Subcutaneous abdominal adipose tissue (tissue), 5 donors: ENCODE results near the gene ABCG2.

ENCODE experiments used
- H3K27ac ChIP-seq: one replicate; pipeline ENCODE4 v1.7.0; 2013; ENCODE audit warnings: low read depth, mild to moderate bottlenecking, inconsistent platforms, low read length, moderate library complexity
- H3K27me3 ChIP-seq, 5 donors: one replicate each; pipeline ENCODE4 v1.7.0; 2013; ENCODE audit warnings: low read length in 5 of 5, inconsistent platforms in 1 of 5; ENCODE audit not compliant: control insufficient read depth in 5 of 5, insufficient read depth in 4 of 5
- H3K36me3 ChIP-seq, 5 donors: one replicate each; pipeline ENCODE4 v1.7.0; 2013; ENCODE audit warnings: low read length in 5 of 5; ENCODE audit not compliant: control insufficient read depth in 5 of 5, insufficient read depth in 5 of 5
- H3K4me1 ChIP-seq, 5 donors: one replicate each; pipeline ENCODE4 v1.7.0; 2013; ENCODE audit warnings: low read length in 5 of 5, mild to moderate bottlenecking in 3 of 5, moderate library complexity in 1 of 5; ENCODE audit not compliant: control insufficient read depth in 5 of 5, insufficient read depth in 5 of 5
- H3K4me3 ChIP-seq, 5 donors: one replicate each; pipeline ENCODE4 v1.7.0; 2013; ENCODE audit warnings: low read length in 5 of 5, low read depth in 1 of 5
- H3K9ac ChIP-seq, 5 donors: one replicate each; pipeline ENCODE4 v1.7.0; 2013; ENCODE audit warnings: low read length in 5 of 5, mild to moderate bottlenecking in 4 of 5, moderate library complexity in 3 of 5
- H3K9me3 ChIP-seq, 5 donors: one replicate each; pipeline ENCODE4 v1.7.0; 2013; ENCODE audit warnings: low read length in 5 of 5; ENCODE audit not compliant: control insufficient read depth in 5 of 5
- donor health status: healthy.
- donor health status: healthy.
- donor health status: healthy.
- donor health status: healthy.
- donor health status: healthy.

Gene ABCG2

DNA sequence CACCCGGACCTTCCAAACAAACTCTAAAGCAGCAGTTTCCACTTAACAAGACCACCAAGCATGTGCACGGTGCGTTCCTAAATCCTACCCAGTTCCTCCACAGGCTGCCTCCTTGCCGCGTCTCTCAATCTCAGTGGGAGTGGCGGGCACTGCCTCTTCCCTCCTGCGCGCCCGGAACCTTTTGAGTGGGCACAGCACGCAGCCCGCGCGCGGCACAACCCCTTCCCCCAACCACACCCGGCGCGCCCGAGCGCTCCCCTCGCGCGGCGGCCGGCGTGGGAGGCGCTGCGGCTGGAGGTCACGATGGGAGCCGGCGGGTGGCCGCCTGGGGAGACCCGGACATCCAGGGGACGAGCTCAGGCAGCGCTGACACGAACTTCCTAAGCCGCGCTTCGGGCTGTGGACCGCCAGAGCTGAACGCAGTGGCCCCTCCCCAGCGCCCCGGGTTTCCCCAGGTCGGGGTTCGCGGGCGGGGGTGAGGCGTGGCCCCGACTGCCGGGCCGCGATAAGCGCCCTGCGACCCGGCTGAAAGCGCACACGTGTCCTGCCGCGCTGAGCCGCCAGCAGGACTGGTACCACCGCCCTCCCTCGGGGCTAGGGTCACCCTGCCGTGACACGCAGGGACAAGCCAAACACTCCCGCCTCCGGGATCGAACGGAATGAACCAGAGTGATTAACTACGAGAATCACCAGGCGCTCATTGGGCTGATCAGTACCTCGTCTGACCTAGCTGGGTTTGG lies at the start of gene ABCG2:
Gene ABCG2, minus strand, starts transcription at position 151 of the 740 bp plus-strand sequence. CDS start 18,644 bp downstream, outside the sequence.
- no peak within 1 kb of the TSS for H3K27ac ChIP-seq
- peak within 1 kb of the TSS; percentile 67 to 78 (median 75) for H3K4me3 ChIP-seq
- peaks cover 0 to 5% (median 0%) of the 10 kb centered on the region in 5 donors for H3K27me3 ChIP-seq
- no peaks in the 10 kb centered on the region for H3K9me3 ChIP-seq
- H3K36me3 ChIP-seq = no peaks in the 10 kb centered on the region
- H3K9ac ChIP-seq = peak within 1 kb of the TSS in 4 of 5 donors; percentile 7 to 55 (median 42)
- peaks cover 4 to 21% (median 13%) of the 10 kb centered on the region in 5 donors for H3K4me1 ChIP-seq

DNA sequence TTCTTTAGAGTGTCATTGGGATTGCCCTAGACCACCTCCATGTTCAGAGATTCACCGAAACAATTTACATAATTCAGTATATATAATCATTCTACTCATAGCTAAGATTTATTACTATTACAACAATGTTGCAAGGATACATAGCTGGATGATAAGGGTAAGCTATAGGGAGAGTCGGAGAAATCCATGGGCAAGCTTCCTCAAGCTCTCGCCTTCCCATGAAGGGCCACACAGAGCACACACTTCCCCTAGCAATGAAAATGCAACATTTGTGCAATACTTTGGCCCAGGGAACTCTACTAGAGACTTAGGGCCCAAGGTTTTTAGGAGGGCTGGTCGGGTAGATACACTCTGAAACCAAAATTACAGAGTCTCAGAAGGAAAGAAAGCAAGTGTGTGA lies 49.7 kb upstream of the ABCG2 start:
- Histone ChIP-seq H3K9ac (no peak overlapping the region), H3K27me3 (no peaks in the 10 kb centered on the region), H3K36me3 (no peaks in the 10 kb centered on the region), H3K4me1 (peaks cover 0 to 12% (median 0%) of the 10 kb centered on the region in 5 donors), H3K9me3 (no peaks in the 10 kb centered on the region), H3K27ac (no peak overlapping the region), H3K4me3 (no peak overlapping the region)

DNA sequence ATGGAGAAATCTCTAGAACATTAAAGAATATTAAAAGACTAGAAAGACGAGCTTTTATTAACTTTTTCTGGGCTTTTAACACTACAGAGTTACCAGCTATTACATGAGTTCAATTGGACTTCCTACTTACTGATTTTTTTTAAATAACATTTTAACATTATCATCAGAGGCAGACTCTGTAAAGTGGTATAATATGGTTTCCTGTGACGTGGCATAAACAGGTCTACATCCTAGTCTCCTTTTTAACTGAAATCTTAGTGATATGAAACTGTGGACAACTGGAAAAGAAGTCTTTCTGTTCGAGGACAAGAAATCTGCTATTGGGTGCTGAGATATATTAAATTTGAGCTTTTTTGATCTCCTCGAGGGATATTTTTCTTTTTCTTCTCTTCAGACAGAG lies 48.7 kb upstream of the ABCG2 start:
- Histone ChIP-seq H3K9me3 (no peaks in the 10 kb centered on the region), H3K4me3 (no peak overlapping the region), H3K27ac (no peak overlapping the region), H3K27me3 (no peaks in the 10 kb centered on the region), H3K4me1 (peaks cover 0 to 12% (median 0%) of the 10 kb centered on the region in 5 donors), H3K36me3 (no peaks in the 10 kb centered on the region), H3K9ac (no peak overlapping the region)

DNA sequence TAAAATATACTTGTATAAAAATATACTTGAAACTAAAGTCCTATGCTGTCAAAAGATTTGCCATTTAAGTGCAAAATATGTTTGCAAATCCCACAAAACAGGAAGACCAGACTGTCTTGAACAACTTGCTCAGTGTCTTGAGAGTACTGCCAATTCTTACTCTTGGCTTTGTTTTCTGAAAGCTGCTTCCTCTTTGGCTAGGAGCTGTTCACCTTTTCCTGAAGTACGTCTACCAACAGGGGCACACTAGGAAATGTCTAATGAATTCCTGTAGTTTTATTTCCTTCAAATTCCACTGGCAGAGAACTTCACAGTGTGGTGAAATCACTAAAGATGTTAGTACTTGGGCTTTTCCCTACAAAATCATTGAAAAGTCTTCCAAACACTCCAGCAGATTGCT lies 46.4 kb upstream of the ABCG2 start:
- Histone ChIP-seq H3K27me3 (no peaks in the 10 kb centered on the region), H3K9ac (peak overlapping the region in 1 of 5 donors; percentile 45), H3K27ac (no peak overlapping the region), H3K4me1 (peaks cover 0 to 12% (median 0%) of the 10 kb centered on the region in 5 donors), H3K36me3 (no peaks in the 10 kb centered on the region), H3K9me3 (no peaks in the 10 kb centered on the region), H3K4me3 (no peak overlapping the region)

DNA sequence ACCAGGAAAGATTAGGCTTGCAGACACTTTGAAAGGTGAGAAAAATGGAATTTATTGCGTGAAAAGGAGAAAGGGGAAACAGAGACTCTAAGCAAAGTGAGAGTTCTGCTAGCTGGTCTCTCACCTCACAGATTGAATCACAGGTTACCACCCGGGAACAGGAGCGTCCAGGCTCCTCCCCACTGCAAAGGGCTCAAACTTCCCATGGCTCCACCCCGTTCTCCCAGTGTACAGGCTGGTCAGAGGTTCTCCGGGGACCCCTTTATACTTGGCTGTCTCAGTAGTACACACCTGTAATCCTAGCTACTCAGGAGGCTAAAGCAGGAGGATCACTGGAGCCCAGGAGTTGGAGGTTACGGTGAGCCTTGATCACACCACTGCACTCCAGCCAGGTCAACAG lies 44.0 kb upstream of the ABCG2 start:
- H3K9ac ChIP-seq = no peak overlapping the region
- no peak overlapping the region for H3K4me3 ChIP-seq
- no peaks in the 10 kb centered on the region for H3K27me3 ChIP-seq
- H3K9me3 ChIP-seq = no peaks in the 10 kb centered on the region
- no peaks in the 10 kb centered on the region for H3K36me3 ChIP-seq
- no peak overlapping the region for H3K27ac ChIP-seq
- H3K4me1 ChIP-seq = peaks cover 0 to 12% (median 0%) of the 10 kb centered on the region in 5 donors

DNA sequence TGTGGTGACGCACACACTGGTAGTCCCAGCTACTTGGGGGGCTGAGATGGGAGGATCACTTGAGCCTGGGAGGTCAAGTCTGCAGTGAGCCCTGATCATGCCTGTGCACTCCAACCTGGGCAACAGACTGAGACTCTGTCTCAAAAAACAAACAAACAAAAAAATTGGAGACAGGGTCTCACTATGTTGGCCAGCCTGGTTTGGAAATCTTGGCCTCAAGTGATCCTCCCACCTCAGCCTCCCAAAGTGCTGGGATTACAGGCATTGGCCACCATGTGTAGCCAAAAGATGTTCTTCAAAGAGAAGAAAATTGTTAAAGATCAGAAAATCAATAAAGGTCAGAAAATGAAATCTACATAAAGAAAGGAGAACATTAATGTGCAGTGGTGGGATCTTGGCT lies 41.7 kb upstream of the ABCG2 start:
- Histone ChIP-seq H3K4me1 (peaks cover 0 to 9% (median 0%) of the 10 kb centered on the region in 5 donors), H3K36me3 (no peaks in the 10 kb centered on the region), H3K9me3 (no peaks in the 10 kb centered on the region), H3K9ac (no peak overlapping the region), H3K4me3 (no peak overlapping the region), H3K27ac (no peak overlapping the region), H3K27me3 (no peaks in the 10 kb centered on the region)

DNA sequence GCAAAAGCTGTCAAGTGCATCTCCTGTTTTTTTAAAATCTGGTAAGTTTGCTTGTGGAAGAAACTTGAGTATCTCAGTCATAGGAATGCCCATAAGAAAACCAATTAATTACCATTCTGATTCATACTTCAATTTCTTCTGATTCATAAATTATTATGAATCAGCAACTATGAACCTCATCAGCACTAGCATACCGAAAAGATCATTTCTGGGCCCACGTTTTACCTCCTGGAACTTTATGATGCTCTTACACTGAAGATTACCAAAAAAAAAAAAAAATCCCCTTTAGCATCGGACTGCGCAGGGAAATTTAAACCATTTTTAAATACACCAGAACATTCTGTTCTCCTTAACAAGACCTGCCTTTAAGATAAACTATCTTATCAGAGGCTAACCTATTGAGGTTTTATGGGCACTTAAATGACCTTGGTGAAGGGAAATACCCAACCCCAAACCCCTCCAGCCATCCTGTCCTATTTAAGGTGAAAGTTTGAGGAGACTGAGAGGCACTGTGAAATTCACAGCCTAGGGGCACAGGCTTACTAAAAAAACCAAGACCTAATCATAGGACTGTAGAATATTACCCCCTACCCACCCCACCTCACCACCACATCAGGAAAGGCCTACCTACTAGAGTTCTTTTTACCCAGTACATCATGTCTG lies 38.2 kb upstream of the ABCG2 start:
- no peaks in the 10 kb centered on the region for H3K4me1 ChIP-seq
- no peaks in the 10 kb centered on the region for H3K27me3 ChIP-seq
- no peak overlapping the region for H3K4me3 ChIP-seq
- no peaks in the 10 kb centered on the region for H3K36me3 ChIP-seq
- H3K9ac ChIP-seq = no peak overlapping the region
- no peaks in the 10 kb centered on the region for H3K9me3 ChIP-seq
- H3K27ac ChIP-seq = no peak overlapping the region

DNA sequence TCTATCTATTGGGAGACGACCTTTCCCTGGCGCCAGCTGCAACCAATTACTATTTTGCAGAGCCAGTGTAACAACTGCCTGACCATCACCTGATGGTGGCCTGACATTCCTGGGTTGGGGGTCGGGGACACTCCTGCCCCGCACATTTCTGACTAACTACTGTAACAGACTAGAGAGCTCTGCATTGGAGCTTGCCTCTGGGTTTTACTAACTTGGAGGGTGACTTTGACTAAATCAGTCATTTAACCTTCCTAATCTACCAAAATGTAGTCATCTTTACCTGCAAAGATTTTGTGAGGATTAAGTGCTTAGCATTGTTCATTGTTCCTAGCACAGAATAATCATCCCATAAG lies 37.5 kb upstream of the ABCG2 start:
- no peak overlapping the region for H3K9ac ChIP-seq
- H3K27ac ChIP-seq = no peak overlapping the region
- H3K36me3 ChIP-seq = no peaks in the 10 kb centered on the region
- H3K27me3 ChIP-seq = no peaks in the 10 kb centered on the region
- no peak overlapping the region for H3K4me3 ChIP-seq
- no peaks in the 10 kb centered on the region for H3K4me1 ChIP-seq
- no peaks in the 10 kb centered on the region for H3K9me3 ChIP-seq

DNA sequence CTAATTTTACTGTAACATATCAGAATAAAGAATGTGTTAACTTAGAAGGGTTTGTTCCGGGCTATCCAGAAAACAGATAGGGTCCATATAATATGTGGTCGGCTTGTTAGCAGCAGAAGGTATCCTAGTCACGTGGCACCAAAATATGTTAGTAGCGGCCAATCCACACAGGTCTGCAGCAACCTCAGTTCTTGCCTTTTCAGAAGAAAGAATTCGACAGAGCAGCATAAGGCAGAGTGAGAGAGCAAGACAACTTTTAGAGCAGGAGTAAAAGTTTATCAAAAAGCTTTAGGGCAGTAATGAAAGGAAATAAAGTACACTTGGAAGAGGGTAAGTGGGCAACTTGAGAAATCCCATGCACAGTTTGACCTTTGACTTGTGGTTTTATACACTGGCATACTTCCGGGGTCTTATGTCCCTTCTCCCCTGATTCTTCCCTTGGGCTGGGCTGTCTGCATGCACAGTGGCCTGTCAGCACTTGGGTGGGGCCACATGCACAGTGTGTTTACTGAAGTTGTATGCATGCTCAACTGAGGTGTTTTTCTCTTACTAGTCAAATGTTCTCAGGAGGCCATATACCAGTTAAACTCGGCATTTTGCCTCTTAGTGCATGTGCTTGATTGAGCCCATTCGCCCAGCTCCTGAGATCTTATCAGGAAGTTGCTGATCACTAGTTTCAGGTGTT lies 37.0 kb upstream of the ABCG2 start:
- no peaks in the 10 kb centered on the region for H3K4me1 ChIP-seq
- no peaks in the 10 kb centered on the region for H3K27me3 ChIP-seq
- H3K27ac ChIP-seq = no peak overlapping the region
- H3K9ac ChIP-seq = no peak overlapping the region
- no peaks in the 10 kb centered on the region for H3K36me3 ChIP-seq
- H3K4me3 ChIP-seq = no peak overlapping the region
- H3K9me3 ChIP-seq = no peaks in the 10 kb centered on the region

DNA sequence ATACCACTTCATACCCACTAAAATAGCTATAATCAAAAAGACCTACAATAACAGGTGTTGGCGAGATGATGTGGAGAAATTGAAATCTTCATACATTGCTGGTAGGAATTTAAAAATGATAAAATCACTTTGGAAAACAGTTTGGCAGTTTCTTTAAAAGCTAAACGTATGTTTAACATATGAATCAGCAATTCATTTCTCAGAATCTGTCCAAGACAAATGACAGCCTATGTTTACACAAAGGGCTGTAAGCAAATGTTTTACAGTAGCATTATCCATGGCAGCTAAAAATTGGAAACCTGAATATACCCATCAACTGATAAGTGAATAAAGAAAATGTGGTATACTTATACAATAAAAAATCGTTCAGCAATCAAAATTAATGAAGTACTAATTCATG lies 33.0 kb upstream of the ABCG2 start:
- Histone ChIP-seq H3K27ac (no peak overlapping the region), H3K9ac (no peak overlapping the region), H3K27me3 (no peaks in the 10 kb centered on the region), H3K4me3 (no peak overlapping the region), H3K36me3 (no peaks in the 10 kb centered on the region), H3K9me3 (no peaks in the 10 kb centered on the region), H3K4me1 (peaks cover 0 to 3% (median 0%) of the 10 kb centered on the region in 5 donors)
